ENCODE data around the gene FAM187B. TPM values are rescaled to one million over a fixed set of nuclear protein-coding genes. Genes with fewer than 3 reads are reported as not detected.

The FAM187B gene
- polyA plus RNA-seq, 1 experiment, result not detected

DNA sequence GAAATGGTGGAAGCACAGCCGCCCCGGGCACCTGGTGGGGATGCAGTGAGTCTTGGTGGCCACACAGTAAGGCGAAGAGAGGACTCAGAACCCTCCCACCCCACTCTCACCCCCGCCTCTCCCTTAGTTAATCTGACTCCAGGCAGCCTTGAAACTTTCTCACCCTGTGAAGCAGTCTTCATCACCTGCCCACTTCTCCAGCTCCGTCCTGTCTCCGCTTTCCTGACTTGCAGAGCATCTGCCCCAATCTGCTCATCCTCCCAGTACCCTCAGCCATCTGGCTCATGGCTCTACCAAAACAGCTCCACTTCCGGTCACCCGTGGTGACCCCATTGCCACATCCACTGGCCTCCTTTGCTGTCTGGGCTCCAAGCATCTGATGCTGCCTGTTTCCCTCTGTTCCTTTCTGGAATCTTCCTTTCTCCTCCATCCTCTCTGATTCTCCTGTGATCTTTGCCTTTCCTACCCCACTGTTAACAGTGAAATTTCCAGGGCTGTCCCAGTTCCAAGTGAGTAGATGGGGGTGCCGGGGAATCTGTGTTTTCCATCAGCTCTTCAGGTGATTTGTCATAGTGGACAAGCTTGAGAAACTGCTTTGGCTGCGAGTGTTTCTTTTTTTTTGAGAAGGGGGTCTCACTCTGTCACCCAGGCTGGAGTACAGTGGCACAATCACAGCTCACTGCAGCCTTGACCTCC is 44.6 kb upstream of the FAM187B start:
- CTCF ChIA-PET, result interaction anchor here (1.0 kb wide), 1 partner anchor 227 kb away, joined by 3 read pairs; no protein-coding TSS in a partner anchor

DNA sequence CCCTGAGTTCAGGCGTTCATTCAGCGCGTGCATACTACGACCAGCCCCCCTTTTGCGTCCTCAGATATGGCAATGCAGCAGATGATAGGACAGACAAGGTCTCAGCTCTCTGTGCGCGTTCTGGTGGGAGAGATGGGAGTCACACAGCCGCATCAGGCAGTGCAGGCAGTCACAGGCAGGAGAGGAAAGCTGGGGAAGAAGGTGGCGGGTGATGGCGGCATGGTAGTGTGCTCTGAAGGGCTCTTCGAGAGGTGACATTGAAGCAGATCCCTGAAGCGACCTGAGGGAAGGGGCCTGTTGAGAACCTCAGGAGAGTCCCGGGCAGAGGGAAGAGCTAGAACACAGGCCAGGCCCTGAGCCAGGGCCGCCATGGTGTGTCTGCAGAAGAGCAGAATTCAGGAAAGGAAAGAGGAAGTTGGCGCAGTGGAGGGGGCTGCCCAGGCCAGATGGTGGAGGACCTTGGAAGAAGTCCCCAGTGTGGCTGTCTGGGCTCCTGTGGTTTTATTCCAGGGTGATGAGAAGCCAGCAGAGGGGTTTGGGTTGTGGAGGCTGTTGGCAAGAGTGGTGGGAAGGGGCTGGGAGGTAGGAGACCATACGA is 43.7 kb upstream of the FAM187B start:
- ChIA-PET CTCF (no interaction called here), POLR2A (no interaction called here)
- H3K27me3 ChIP-seq (ENCODE audit: control insufficient read depth, insufficient read depth, low read length), result no peaks in the 10 kb centered on the region
- no peak overlapping the region for H3K4me3 ChIP-seq (ENCODE audit: low read depth, low read length)
- DNase-seq (ENCODE audit: low read depth), result no peak
- no peak for TF ChIP-seq CTCF (IDR thresholded peaks at IDR 0.05; ENCODE audit: insufficient read depth, low read depth, low read length)
- peaks cover 44% of the 10 kb centered on the region for H3K36me3 ChIP-seq (ENCODE audit: control insufficient read depth, insufficient read depth, low read length)

More for the DNA sequence above, 44.6 kb upstream of the FAM187B start:
- Histone ChIP-seq H3K27me3 (ENCODE audit: control insufficient read depth, insufficient read depth, low read length) (no peaks in the 10 kb centered on the region), H3K36me3 (ENCODE audit: control insufficient read depth, insufficient read depth, low read length) (peaks cover 45% of the 10 kb centered on the region), H3K4me3 (ENCODE audit: low read depth, low read length) (no peak overlapping the region)
- POLR2A ChIA-PET, result no interaction called here
- no peak for DNase-seq (ENCODE audit: low read depth)
- no peak for TF ChIP-seq CTCF (IDR thresholded peaks at IDR 0.05; ENCODE audit: insufficient read depth, low read depth, low read length)

DNA sequence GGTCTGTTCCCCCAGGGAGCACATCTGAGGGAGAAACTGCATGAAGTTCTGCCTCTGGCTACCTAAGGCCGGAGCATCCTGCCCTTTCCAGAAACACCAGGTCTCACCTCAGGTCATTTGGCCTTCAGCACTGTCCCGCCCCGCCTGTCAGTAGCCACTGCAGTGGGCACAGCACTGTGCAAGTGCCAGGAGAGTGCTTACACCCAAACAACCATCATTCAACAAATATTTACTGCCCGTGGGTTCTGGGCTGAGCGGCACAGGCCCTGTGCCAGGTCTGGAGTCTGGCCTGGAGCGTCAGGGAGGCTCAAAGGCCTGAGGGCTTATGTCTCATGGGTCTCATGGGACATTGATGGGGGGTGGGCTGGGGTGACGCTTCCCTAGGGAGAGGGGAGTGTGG is 43.0 kb upstream of the FAM187B start:
- TF ChIP-seq CTCF (IDR thresholded peaks at IDR 0.05; ENCODE audit: insufficient read depth, low read depth, low read length), result no peak
- Histone ChIP-seq H3K27me3 (ENCODE audit: control insufficient read depth, insufficient read depth, low read length) (no peaks in the 10 kb centered on the region), H3K36me3 (ENCODE audit: control insufficient read depth, insufficient read depth, low read length) (peaks cover 40% of the 10 kb centered on the region), H3K4me3 (ENCODE audit: low read depth, low read length) (no peak overlapping the region)
- POLR2A ChIA-PET, result no interaction called here
- DNase-seq (ENCODE audit: low read depth), result no peak
- CTCF ChIA-PET, result no interaction called here

DNA sequence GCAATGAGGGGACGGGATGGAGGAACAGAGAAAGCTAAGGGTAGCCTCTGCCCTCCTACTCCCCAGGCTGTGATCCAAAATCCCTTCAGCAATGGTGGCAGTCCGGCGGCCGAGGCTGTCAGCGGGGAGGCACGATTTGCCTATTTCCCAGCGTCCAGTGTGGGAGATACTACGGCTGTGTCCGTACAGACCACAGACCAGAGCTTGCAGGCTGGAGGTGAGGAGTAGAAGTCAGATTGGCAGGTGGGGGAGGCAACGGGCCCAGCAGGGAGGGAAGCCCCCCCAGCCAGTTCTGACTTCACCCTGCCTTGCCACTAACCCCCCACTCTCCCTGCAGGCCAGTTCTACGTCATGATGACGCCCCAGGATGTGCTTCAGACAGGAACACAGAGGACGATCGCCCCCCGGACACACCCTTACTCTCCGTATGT is 41.9 kb upstream of the FAM187B start:
- no peak overlapping the region for H3K4me3 ChIP-seq (ENCODE audit: low read depth, low read length)
- ChIA-PET CTCF (interaction anchor here (1.0 to 2.0 kb wide), 3 partner anchors 24 to 220 kb away, joined by 3 to 5 read pairs (median 3); no protein-coding TSS in a partner anchor), POLR2A (no interaction called here)
- H3K36me3 ChIP-seq (ENCODE audit: control insufficient read depth, insufficient read depth, low read length), result peaks cover 36% of the 10 kb centered on the region
- no peak for DNase-seq (ENCODE audit: low read depth)
- H3K27me3 ChIP-seq (ENCODE audit: control insufficient read depth, insufficient read depth, low read length), result no peaks in the 10 kb centered on the region
- no peak for TF ChIP-seq CTCF (IDR thresholded peaks at IDR 0.05; ENCODE audit: insufficient read depth, low read depth, low read length)

- peak overlapping the region; percentile 66 for H3K4me3 ChIP-seq (ENCODE audit: low read depth, low read length)
- ChIA-PET CTCF (interaction anchor here (0.6 to 2.0 kb wide), 3 partner anchors 25 to 131 kb away, joined by 3 to 5 read pairs (median 3); partner anchors contain the start of gene FXYD1), POLR2A (no interaction called here)
- peak; percentile 7 for DNase-seq (ENCODE audit: low read depth)
- TF ChIP-seq CTCF (IDR thresholded peaks at IDR 0.05; ENCODE audit: insufficient read depth, low read depth, low read length), result peak; percentile 55
- peaks cover 34% of the 10 kb centered on the region for H3K36me3 ChIP-seq (ENCODE audit: control insufficient read depth, insufficient read depth, low read length)
- no peaks in the 10 kb centered on the region for H3K27me3 ChIP-seq (ENCODE audit: control insufficient read depth, insufficient read depth, low read length)
These were observed 41.0 kb upstream of the FAM187B start for GRCh38 chr19:35269438-35270117.
